Airway epithelial cell (primary cell): ENCODE results near the gene SKIC8. TPM values are rescaled to one million over a fixed set of nuclear protein-coding genes. Genes with fewer than 3 reads are reported as not detected.

Source experiments
- total RNA-seq: library from RNA; depleted of rRNA; stranded (reverse); fragments of >200 nt; gene quantifications from 2 replicates; pipeline ENCODE4 v1.2.3, GENCODE V29; 2015

The SKIC8 gene
- total RNA-seq, result 76.2 and 80.5 TPM in 2 replicates

DNA sequence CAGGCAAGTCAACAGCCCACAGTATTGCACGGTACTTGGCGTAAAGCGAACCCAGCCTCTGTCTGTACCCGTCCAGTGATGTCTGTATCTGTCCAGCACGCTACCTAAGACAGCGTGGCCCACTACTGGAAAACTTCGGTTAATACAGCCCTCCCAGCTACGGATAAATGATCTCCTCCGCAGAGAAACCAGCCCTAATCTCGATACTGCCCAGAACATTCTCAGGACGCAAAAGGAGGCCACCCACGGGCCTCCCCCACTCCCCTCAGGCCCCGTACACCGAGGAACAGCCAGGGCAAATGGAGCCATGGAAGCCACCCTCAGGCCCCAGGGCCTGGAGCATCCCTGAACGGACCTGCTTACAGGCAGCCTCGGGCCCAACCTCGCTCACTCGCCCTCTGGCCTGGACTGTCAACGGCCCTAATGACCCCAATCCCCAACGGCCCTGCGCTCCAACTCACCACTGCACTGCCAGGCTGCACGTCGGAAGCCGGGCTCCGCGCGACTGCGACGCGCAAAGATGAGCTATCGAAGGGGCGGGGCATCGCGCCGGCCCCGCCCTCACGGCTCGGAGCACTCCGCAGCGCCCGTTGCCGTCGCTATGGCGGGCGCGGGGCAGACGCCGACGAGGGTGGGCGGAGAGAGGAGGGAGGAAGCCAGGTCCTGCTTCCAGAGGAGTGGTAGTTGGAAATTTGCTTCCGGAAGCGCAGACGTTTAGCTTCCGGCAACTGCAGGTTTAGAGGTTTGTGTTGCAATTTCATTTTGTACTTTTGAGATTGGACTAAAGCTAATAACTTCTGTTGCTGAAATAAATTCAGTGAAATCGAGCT, at the start of gene SKIC8:
TSS of gene SKIC8 (minus strand) at position 509 of the 830 bp plus-strand sequence. CDS start 3,923 bp downstream, outside the sequence.

DNA sequence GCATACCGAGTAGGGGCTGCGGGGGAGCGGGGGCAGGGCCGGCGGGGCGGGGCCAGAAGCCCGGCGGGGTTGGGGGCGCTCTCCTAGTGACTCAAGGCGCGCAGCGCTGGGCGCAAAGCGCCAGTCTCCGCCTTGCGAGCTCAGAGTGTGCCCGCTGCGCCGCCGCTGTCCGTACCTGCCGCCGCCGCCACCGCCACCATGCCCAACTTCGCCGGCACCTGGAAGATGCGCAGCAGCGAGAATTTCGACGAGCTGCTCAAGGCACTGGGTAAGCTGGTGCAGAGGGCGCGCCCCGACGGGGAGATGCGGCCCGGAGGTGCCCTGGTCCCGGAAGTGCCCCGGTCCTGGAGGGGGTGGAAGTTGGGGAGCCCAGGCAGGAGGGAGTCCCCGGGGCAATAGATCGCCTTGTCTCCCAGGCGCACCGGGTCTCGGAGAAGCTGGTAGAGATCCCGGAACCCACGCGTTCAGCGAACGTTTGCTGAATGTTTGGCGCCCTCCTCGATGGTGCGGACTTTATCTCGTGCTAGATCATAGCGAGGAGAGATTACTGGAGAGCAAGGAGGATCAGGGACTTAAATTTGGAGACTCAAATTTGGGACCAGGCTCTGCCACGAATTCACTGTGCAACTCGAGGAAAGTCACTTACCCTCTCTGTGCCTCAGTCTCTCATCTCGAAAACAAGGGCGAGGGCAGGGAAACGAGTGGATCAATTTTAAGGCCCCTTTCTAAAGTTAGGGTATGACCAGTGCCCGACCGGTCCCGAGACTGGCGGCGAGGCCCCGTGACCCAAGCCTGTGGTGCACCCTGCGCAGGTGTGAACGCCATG, 41.0 kb upstream of the SKIC8 start, which contains the start of gene CRABP1:
TSS of gene CRABP1 (plus strand) at position 123 of the 826 bp plus-strand sequence. CDS start at position 199, 76 bp downstream.

DNA sequence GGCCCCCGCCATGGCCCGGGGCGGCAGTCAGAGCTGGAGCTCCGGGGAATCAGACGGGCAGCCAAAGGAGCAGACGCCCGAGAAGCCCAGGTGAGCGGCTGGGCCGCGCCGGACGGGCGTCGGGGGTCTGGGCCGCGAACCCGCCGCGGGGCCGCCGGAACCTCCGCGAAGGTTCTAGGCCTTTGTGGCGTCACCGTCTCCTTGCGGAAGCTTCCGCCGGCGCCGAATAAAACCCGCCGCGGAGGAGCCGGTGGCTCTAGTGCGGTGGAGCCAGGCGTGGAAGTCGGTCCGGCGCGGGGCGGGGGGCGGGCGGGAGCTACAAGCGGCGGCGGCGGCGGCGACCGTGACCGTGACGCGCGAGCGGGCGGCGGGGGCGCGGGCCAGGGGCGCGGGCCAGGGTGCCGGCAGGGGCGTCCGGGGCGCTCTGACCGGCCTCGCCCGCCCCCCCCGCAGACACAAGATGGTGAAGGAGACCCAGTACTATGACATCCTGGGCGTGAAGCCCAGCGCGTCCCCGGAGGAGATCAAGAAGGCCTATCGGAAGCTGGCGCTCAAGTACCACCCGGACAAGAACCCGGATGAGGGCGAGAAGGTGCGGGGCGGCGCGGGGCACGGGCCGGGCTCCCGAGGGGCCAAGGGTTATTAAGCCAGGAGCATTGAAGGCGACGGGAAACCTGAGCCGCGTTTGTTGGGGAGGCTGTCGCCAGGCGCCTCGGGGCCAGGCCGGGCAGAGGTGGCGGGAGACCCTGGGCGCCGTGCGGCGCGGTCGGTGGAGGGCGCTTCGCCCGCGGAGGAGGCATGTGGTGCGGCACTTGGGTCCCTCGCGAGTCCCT, 34.9 kb downstream of the SKIC8 start, which contains the start of gene DNAJA4:
TSS of gene DNAJA4 (plus strand) at position 259 of the 833 bp plus-strand sequence. CDS start at position 461, 202 bp downstream.

DNA sequence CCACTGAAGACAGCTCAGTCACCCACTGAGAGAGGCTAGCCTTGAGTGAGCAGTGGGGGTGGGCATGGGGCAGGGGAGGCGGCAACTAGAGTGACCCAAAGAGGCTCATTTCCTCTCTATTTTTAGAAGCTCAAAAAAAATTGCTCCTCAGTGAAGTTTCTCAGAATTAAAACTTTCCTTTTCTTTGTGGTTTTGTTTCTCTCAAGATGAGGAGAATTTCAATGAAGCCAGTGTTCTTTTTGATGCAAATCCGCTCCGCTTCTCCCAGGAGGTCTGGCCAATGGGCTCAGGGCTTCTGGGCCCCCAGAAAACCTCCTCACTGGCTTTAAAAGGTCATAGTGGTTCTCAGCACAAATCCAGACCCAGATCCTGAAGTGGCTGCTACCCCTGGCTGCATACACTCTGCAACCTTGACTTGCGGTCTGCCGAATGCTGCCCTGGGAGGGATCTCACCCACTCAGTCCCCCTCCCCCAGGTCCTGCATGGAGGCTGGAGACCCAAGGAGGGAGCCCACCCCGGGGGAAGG, 64.8 kb downstream of the SKIC8 start, which contains the start of gene ACSBG1:
TSS of gene ACSBG1 (minus strand) at position 51 of the 526 bp plus-strand sequence. CDS start 64 bp downstream, outside the sequence.

Other genes with a start within 250 kb of the SKIC8 start
- 15.9 and 20.9 TPM in 2 replicates for gene TBC1D2B, start 221.9 kb downstream of the SKIC8 start, total RNA-seq
- gene SH2D7, start 207.0 kb downstream of the SKIC8 start, total RNA-seq, result not detected in 2 replicates
- gene CIB2, start 168.2 kb downstream of the SKIC8 start, total RNA-seq, result 4.5 and 9.4 TPM in 2 replicates
- 43.4 and 54.6 TPM in 2 replicates for gene IDH3A, start 150.2 kb downstream of the SKIC8 start, total RNA-seq
- not detected in 2 replicates for gene ACSBG1, start 65.0 kb downstream of the SKIC8 start, total RNA-seq
- 5.6 and 6.1 TPM in 2 replicates for gene DNAJA4, start 35.0 kb downstream of the SKIC8 start, total RNA-seq
- not detected in 2 replicates for gene CRABP1, start 40.7 kb upstream of the SKIC8 start, total RNA-seq
- gene IREB2, start 138.6 kb upstream of the SKIC8 start, total RNA-seq, result 13.7 and 15.9 TPM in 2 replicates
- 1.8 and 4.5 TPM in 2 replicates for gene HYKK, start 208.0 kb upstream of the SKIC8 start, total RNA-seq
- gene PSMA4, start 240.8 kb upstream of the SKIC8 start, total RNA-seq, result 291 and 297 TPM in 2 replicates